GM11168 (cell line): ENCODE data around the gene GPC1.
"Not testable (repeated sequence)": the region's sequence is repeated elsewhere in the genome, so short reads cannot be mapped to it uniquely, and the experiment has no call there.

Experiments
- in situ Hi-C: fragments of 300-500 bp; cut with MboI; formaldehyde crosslinking; loops from one replicate; pipeline ENCODE4 v1.12.0; 2022; ENCODE audit warnings: low sequenced_read_pairs; ENCODE audit not compliant: unreplicated experiment

Gene GPC1

GRCh38 chr2:240435457-240435947, at the start of gene GPC1:
Gene GPC1 (plus strand): TSS chr2:240435663. CDS start chr2:240435919, 256 bp downstream.
- in situ Hi-C loops, result no loop called here

GRCh38 chr2:240386326-240386725, 49.1 kb upstream of the GPC1 start:
- in situ Hi-C loops, result no loop called here

GRCh38 chr2:240386743-240387142, 48.7 kb upstream of the GPC1 start:
- in situ Hi-C loops, result not testable (repeated sequence)

GRCh38 chr2:240387325-240387668, 48.2 kb upstream of the GPC1 start:
- in situ Hi-C loops, result no loop called here

- in situ Hi-C loops, result no loop called here
These were observed 47.6 kb upstream of the GPC1 start for GRCh38 chr2:240387669-240388358.

GRCh38 chr2:240388471-240389301, 46.8 kb upstream of the GPC1 start:
- in situ Hi-C loops, result no loop called here

- in situ Hi-C loops, result no loop called here
These were observed 46.1 kb upstream of the GPC1 start for GRCh38 chr2:240389302-240389805.

- in situ Hi-C loops, result no loop called here
These were observed 45.1 kb upstream of the GPC1 start for GRCh38 chr2:240390091-240391073.

GRCh38 chr2:240391111-240392051, 44.1 kb upstream of the GPC1 start:
- in situ Hi-C loops, result no loop called here

GRCh38 chr2:240392084-240392947, 43.1 kb upstream of the GPC1 start:
- in situ Hi-C loops, result no loop called here

GRCh38 chr2:240392948-240393830, 42.3 kb upstream of the GPC1 start:
- in situ Hi-C loops, result no loop called here

GRCh38 chr2:240393831-240394410, 41.5 kb upstream of the GPC1 start:
- in situ Hi-C loops, result no loop called here

- in situ Hi-C loops, result no loop called here
These were observed 40.9 kb upstream of the GPC1 start for GRCh38 chr2:240394549-240394948.

GRCh38 chr2:240395448-240395847, 40.0 kb upstream of the GPC1 start:
- in situ Hi-C loops, result no loop called here

- in situ Hi-C loops, result no loop called here
These were observed 39.4 kb upstream of the GPC1 start for GRCh38 chr2:240395896-240396622.
